Measurements from ENCODE around the gene PTPRT. TPM values are rescaled to one million over a fixed set of nuclear protein-coding genes. Genes with fewer than 3 reads are reported as not detected.
"Not testable (repeated sequence)": the region's sequence is repeated elsewhere in the genome, so short reads cannot be mapped to it uniquely, and the experiment has no call there.

Gene PTPRT
- total RNA-seq, 2 experiments from 2014 or later = not detected

DNA sequence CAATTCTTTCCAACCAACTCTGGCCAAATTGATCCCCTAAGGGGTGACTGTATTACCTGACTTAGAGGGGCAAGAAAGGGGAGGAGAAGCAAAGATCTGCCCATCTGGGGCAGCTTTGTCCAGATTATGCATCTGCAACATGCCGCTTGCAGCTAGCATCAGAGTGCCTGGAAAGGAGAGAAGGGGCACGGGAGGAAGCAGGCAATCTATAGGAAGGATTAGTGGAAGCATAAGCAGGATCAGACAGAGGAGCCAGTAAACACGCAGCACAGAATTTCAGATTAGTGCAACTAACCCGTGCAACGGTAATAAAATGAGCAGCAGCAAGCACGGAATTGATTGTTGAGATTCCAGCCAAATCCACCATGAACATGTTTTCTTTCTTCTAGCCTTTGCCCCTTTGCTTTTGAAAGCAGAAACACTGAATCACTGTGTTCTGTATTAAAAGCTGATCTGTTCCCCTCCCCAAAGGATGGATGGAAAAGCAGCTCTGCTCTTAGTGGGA, 927.9 kb downstream of the PTPRT start:
- H3K36me3 Mint-ChIP-seq = no peaks in the 10 kb centered on the region
- H3K27ac Mint-ChIP-seq = no peak overlapping the region
- no peak for DNase-seq
- H3K4me3 Mint-ChIP-seq = no peak overlapping the region
- no peaks in the 10 kb centered on the region for H3K9me3 Mint-ChIP-seq
- no peaks in the 10 kb centered on the region for H3K27me3 Mint-ChIP-seq
- no peaks in the 10 kb centered on the region for H3K4me1 Mint-ChIP-seq

DNA sequence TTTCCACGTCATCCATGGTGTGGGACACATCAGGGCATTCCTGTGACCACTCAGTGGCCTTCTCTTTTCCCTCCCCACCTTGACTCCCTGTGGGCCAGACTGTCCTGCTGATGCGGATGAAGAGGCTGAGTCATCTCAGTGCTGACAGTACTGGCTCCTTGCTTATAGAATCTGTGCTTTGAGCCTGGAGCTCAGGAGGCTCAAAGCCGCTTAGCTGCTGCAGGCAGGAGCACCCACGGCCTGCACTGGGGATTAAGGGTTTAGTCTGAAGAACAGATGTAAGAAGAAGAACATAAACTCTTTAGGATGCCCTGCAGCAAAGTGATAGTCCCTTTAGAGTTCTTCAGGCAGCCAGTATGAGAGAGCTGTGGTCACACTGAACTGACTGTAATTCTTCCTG, 929.5 kb downstream of the PTPRT start:
- no peaks in the 10 kb centered on the region for H3K4me1 Mint-ChIP-seq
- H3K9me3 Mint-ChIP-seq = no peaks in the 10 kb centered on the region
- no peak overlapping the region for H3K27ac Mint-ChIP-seq
- no peaks in the 10 kb centered on the region for H3K36me3 Mint-ChIP-seq
- no peaks in the 10 kb centered on the region for H3K27me3 Mint-ChIP-seq
- no peak for DNase-seq
- no peak overlapping the region for H3K4me3 Mint-ChIP-seq

DNA sequence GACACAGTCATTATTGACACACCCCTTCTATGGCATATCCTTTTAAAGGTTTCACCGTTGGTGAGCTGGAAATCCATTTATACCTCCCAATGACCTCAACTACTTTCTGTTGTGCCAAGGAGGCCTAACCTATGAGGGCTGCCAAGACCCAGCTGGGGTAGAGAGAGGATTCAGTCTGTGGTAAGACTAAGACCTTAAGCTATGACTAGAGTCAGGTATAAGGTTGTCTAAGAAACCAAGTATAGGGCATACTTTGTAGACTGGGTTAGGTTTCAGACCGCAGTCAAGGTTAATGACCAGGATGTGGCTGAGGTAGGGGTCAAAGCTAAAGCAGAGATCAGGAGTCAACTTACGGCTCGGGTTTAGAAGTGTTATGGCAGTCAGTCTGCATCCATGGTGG, 930.3 kb downstream of the PTPRT start:
- no peaks in the 10 kb centered on the region for H3K4me1 Mint-ChIP-seq
- H3K4me3 Mint-ChIP-seq = no peak overlapping the region
- no peaks in the 10 kb centered on the region for H3K9me3 Mint-ChIP-seq
- H3K27ac Mint-ChIP-seq = no peak overlapping the region
- no peaks in the 10 kb centered on the region for H3K27me3 Mint-ChIP-seq
- no peak for DNase-seq
- no peaks in the 10 kb centered on the region for H3K36me3 Mint-ChIP-seq

DNA sequence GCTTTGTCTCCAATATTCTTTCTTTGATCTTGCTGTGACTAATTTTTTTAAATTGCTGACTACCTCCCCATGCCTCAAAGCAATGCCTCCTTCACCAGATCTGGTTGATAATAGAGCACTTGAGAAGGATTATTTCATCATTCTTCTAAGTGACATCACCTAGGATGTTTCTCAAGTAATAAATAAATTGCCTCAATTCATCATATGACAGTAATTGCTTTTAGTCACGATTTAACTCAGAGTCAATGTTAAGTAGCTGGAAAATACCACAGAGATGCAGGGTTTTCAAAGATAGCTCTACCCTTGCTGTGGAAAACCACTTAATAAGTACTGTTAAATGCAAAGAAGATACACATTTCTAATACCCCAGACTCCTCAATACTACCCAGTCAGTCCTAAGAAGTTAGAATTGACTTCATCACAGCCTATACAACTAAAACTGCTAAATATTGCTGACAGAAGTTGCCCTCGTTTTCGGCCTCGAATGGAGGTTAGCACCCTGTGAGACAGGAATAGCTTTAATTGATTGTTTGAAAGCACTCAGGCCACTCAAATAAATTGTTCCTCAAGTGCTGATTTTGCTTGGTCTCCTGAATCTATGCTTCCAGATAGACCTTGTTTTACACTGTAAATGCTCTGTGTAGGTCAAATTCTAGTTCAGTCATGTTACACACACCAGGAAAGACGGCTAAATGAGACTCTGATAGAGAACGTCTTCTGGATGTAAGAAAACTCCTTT, 931.0 kb downstream of the PTPRT start:
- no peaks in the 10 kb centered on the region for H3K27me3 Mint-ChIP-seq
- no peaks in the 10 kb centered on the region for H3K4me1 Mint-ChIP-seq
- no peak overlapping the region for H3K4me3 Mint-ChIP-seq
- no peak for DNase-seq
- no peaks in the 10 kb centered on the region for H3K36me3 Mint-ChIP-seq
- H3K9me3 Mint-ChIP-seq = no peaks in the 10 kb centered on the region
- H3K27ac Mint-ChIP-seq = no peak overlapping the region

DNA sequence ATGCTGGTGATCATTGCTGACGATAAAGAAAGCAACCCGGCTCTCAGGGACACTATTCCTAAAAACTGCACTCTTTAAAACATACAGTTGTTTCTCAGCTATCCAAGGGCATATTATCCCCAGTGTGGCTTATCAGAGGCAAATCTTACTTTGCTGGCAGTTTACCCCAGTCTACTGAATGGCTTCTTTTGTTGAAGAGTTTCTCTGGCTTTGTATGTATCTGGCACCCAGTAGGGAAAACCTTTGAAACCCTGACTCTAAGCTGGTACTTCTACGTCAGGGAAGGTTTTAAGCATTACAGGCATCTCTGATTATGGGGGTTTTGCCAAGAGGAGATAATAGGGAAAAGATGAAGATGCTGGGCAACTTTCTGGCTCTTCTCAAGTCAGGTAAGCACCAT, 933.9 kb downstream of the PTPRT start:
- no peaks in the 10 kb centered on the region for H3K27me3 Mint-ChIP-seq
- no peak overlapping the region for H3K27ac Mint-ChIP-seq
- H3K4me3 Mint-ChIP-seq = no peak overlapping the region
- H3K4me1 Mint-ChIP-seq = no peaks in the 10 kb centered on the region
- H3K36me3 Mint-ChIP-seq = no peaks in the 10 kb centered on the region
- no peak for DNase-seq
- H3K9me3 Mint-ChIP-seq = no peaks in the 10 kb centered on the region

DNA sequence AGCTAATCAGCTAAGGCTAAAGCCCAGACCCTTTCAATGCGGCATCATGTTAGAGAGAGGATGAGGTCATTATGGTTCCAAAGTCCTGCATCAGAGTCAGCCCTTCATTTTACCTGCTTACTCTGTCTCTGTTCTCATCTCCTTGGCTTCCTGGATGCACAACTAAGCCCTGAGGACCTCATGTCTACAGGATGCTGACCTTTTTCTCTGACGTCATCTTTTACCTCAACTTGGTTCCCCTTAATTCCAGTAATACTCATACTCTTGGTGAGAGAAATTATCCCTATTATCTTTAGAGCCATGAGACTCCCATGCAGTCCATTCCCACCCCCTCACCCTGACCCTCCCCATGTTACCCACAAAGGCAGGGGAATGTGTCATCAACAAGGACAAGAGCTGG, 935.0 kb downstream of the PTPRT start:
- Mint-ChIP-seq H3K9me3 (peaks cover 2% of the 10 kb centered on the region), H3K36me3 (no peaks in the 10 kb centered on the region), H3K27ac (no peak overlapping the region), H3K4me1 (no peaks in the 10 kb centered on the region), H3K27me3 (no peaks in the 10 kb centered on the region), H3K4me3 (no peak overlapping the region)
- no peak for DNase-seq

DNA sequence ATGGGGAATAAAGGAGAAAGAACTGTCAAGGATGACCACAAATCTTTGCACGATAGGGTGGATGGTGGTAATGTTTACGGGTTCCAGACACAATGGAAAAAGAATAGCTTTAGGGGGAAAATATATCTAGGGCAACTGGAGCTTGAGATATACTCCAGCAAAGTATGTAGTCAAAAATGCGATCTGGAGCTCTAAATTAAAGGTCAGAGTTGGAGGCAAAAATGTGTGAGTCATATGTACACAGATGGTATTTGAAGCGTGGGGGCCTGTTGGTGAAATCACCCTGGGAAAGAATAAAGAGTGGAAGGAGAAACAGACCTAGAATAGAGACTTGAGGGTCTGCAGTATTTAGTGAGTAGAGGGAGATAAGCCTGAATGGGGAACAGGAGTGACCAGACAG, 937.6 kb downstream of the PTPRT start:
- Mint-ChIP-seq H3K4me1 (no peaks in the 10 kb centered on the region), H3K27ac (no peak overlapping the region), H3K36me3 (no peaks in the 10 kb centered on the region), H3K4me3 (no peak overlapping the region), H3K9me3 (peaks cover 2% of the 10 kb centered on the region), H3K27me3 (no peaks in the 10 kb centered on the region)
- DNase-seq = no peak

DNA sequence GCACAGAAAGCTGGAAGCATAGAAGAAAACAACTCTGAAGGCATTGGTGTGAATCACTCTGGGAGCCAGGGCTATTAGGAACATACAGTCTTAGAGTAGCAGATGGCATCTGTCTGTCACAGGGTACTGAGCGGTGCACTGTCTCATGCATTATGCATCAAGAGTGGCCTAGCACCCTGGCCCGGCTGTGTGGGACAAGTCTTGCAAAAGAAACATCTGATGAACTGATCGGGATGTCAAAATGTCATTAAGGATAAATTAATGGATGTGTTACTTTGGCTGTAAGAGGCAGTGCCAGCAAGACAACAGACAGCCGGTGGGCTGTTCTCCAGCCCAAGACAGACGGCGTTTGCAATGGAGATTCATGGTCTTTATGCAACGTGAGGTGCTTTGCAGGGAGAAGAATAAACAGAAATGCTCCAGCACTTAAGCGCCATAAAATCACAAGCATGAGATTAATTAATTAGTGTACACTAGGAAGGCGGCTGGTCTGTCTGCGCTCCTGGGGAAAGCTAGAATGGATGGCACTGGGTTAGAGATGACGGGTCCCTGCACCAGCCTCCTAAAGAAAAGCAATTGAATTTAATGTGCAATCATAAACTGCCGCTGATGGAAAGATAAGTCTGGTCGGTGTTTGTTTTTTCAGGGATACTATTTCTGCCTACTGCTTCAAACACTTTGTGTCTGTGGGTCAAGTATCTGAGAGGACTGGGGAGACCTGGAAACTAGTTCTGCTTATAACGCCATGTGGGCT, 970.9 kb downstream of the PTPRT start:
- no peaks in the 10 kb centered on the region for H3K27me3 Mint-ChIP-seq

DNA sequence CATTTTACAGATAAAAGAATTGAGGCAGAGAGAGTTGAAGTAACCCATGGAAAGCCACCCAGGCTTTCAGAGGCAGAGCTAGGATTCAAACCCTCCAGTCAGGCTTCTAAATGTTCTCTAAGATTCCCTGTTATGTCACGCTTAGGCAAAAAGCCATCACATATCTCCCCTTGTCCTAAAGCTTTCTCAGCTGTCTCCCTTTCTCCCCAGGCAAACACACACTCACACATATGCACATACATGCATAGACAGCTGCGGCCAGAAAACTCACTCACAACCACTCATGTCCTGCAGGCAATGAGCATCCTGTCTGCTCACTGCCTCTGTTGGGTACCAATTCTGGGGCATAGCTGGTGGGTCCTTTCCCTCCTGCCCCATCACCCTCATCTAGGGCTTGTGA, 975.6 kb downstream of the PTPRT start:
- H3K4me3 Mint-ChIP-seq = no peak overlapping the region
- H3K9me3 Mint-ChIP-seq = peaks cover 4% of the 10 kb centered on the region
- H3K36me3 Mint-ChIP-seq = no peaks in the 10 kb centered on the region
- H3K4me1 Mint-ChIP-seq = no peaks in the 10 kb centered on the region
- no peaks in the 10 kb centered on the region for H3K27me3 Mint-ChIP-seq
- no peak overlapping the region for H3K27ac Mint-ChIP-seq
- no peak for DNase-seq

More for the DNA sequence above, 970.9 kb downstream of the PTPRT start:
- no peaks in the 10 kb centered on the region for H3K36me3 Mint-ChIP-seq
- H3K4me3 Mint-ChIP-seq = no peak overlapping the region
- H3K27ac Mint-ChIP-seq = no peak overlapping the region
- no peak for DNase-seq
- no peaks in the 10 kb centered on the region for H3K4me1 Mint-ChIP-seq
- H3K9me3 Mint-ChIP-seq = peaks cover 6% of the 10 kb centered on the region

DNA sequence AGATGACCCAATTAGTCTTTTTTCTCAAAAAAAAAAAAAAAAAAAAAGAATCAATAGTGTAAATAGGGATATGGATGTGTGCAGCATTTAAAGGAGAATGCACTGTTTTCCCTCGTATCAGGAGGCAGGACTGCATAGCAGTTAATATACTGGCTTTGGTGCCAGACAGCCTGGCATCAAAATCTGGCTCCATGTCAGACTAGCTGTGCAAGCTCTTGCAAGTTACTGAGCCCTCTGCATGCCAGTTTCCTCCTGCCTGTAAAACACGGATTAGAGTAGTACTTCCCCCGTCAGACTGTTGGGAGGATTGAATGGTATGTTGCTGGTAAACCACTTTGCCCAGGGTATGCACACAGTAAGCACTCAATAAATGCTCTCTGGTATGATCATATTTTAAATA, 977.3 kb downstream of the PTPRT start:
- H3K4me1 Mint-ChIP-seq = no peaks in the 10 kb centered on the region
- H3K27me3 Mint-ChIP-seq = no peaks in the 10 kb centered on the region
- no peak for DNase-seq
- H3K9me3 Mint-ChIP-seq = peaks cover 8% of the 10 kb centered on the region
- no peaks in the 10 kb centered on the region for H3K36me3 Mint-ChIP-seq
- H3K27ac Mint-ChIP-seq = no peak overlapping the region
- no peak overlapping the region for H3K4me3 Mint-ChIP-seq

DNA sequence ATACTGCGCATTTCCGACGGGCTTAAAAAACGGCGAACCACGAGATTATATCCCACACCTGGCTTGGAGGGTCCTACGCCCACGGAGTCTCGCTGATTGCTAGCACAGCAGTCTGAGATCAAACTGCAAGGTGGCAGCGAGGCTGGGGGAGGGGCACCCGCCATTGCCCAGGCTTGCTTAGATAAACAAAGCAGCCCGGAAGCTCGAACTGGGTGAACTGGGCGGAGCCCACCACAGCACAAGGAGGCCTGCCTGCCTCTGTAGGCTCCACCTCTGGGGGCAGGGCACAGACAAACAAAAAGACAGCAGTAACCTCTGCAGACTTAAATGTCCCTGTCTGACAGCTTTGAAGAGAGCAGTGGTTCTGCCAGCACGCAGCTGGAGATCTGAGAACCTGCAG, 983.1 kb downstream of the PTPRT start:
- not testable (repeated sequence) for H3K27me3 Mint-ChIP-seq, DNase-seq, H3K36me3 Mint-ChIP-seq, H3K4me3 Mint-ChIP-seq, H3K9me3 Mint-ChIP-seq, H3K27ac Mint-ChIP-seq, H3K4me1 Mint-ChIP-seq

DNA sequence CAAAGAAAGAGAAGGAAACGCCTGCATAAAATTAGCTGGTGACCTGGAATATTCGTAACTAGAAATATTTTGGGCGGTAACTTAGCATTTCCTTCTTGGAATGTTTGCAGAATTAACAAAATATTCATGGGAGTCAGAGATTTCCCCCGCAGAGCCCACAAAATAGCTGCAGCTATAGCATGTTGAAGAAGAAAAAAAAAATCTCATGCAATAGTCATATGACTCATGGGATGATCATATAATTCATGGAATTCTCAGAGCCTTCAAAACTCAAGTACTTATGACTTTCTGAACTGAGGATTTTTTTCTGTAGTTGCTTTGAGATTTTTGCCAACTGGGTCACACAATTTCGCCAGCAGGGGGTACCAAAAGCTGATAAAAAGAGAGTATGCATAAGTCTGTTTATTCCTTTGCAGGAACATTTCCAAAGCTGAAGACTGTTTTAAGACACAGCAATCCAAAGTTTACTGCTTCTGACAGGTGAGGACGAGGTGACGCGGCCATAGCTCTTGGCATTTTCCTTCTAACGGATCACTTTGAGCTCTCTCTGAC, 985.5 kb downstream of the PTPRT start:
- DNase-seq = no peak
- Mint-ChIP-seq H3K36me3 (no peaks in the 10 kb centered on the region), H3K4me1 (no peaks in the 10 kb centered on the region), H3K27ac (no peak overlapping the region), H3K4me3 (no peak overlapping the region), H3K9me3 (peaks cover 6% of the 10 kb centered on the region), H3K27me3 (peaks cover 6% of the 10 kb centered on the region)

DNA sequence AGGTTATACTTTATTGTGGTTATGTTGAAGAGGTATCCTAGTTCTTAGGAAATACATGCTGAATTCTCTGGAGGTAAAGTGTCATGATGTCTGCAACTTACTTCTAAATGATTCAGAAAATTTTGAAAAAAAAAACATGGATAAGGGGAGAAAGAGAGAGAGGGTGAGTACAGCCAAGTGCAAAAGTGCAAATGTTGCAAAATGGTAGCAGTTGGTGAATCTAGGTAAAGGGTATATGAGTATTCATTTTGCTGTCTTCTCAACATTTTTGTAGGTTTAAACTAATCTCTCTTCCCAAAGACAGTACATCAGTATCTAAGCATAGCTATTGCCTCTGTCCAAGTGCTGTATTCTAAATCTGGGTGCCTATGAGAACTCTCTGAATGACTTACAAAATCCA, 992.1 kb downstream of the PTPRT start:
- no peaks in the 10 kb centered on the region for H3K36me3 Mint-ChIP-seq
- no peak overlapping the region for H3K27ac Mint-ChIP-seq
- peaks cover 2% of the 10 kb centered on the region for H3K9me3 Mint-ChIP-seq
- no peak overlapping the region for H3K4me3 Mint-ChIP-seq
- H3K27me3 Mint-ChIP-seq = peaks cover 6% of the 10 kb centered on the region
- no peak for DNase-seq
- H3K4me1 Mint-ChIP-seq = no peaks in the 10 kb centered on the region

DNA sequence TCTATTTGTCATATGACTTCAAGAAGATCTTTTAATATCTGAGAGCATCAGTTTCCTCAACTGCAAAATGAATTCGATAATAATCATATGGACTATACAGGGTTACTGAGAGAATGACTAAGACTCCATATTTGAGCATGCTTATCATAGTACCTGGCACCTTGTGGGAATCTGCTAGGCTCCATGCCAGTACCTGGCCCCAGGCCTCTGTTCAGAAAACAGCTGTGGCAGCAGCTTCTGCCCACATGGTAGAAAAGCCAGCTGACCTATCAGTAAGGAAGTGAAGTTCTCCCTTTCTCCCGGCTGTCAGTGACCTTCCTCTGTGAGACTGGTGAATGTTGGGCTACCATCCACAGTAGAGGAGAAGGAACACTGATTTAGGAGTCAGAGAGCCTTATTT, 996.6 kb downstream of the PTPRT start:
- no peak overlapping the region for H3K27ac Mint-ChIP-seq
- peaks cover 3% of the 10 kb centered on the region for H3K27me3 Mint-ChIP-seq
- H3K4me1 Mint-ChIP-seq = no peaks in the 10 kb centered on the region
- DNase-seq = no peak
- peaks cover 2% of the 10 kb centered on the region for H3K9me3 Mint-ChIP-seq
- H3K4me3 Mint-ChIP-seq = no peak overlapping the region
- H3K36me3 Mint-ChIP-seq = no peaks in the 10 kb centered on the region

DNA sequence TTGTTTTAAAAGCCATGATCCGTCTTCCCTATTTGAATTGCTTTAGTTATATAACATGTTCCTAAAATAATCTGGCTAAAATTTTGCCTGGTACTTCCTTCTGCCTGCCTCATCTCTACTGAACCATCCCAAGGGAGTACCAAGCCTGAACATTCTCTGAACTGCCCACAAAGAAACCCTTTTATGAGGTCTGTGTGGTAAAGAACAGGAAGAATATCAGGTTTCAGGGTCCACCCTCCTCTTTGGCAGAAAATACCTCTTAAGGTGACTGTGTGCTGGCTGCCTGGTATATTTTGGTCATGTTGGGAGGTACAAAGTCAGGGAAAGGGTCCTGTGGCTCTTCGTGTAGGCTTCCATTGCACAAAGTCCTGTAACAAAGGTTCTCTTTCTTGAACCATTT, 997.4 kb downstream of the PTPRT start:
- Mint-ChIP-seq H3K4me3 (no peak overlapping the region), H3K36me3 (no peaks in the 10 kb centered on the region), H3K27me3 (peaks cover 3% of the 10 kb centered on the region), H3K9me3 (peaks cover under 1% of the 10 kb centered on the region), H3K27ac (no peak overlapping the region), H3K4me1 (no peaks in the 10 kb centered on the region)
- DNase-seq = no peak
